Measurements from ENCODE around the gene DNM1.
"Not testable (repeated sequence)": the region's sequence is repeated elsewhere in the genome, so short reads cannot be mapped to it uniquely, and the experiment has no call there.

The DNM1 gene

DNA sequence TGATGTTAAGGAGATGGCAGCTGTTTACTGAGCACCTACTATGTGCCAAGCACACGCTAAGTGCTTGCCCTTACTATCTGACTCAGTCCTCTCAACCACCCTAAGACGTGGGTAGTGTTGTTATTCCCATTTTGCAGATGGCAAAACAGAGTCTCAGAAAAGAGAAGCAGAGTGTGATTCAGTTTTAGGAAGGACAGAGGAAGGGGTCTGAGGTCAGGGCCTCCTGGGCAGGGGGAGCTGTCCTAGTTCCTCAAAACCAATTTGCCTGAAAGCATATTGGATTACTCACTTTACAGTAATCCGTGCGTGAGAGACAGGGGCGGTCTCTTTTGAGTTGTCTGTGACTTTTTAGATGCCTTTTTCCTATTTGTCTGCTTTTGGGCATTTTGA, 23.2 kb downstream of the DNM1 start:
- DNase-seq: no peak

DNA sequence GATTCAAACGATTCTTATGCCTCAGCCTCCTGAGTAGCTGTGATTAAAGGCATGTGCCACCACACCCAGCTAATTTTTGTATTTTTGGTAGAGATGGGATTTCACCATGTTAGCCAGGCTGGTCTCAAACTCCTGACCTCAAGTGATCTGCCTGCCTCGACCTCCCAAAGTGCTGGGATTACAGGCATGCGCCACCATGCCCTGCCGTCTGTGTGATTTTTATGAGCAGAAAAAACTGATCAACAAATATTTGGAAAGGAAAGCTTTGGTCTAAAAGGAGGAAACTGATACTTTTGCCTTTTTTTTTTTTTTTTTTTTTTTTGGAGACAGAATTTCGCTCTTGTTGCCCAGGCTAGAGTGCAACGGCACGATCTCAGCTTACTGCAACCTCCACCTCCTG, 27.7 kb downstream of the DNM1 start:
- not testable (repeated sequence) for DNase-seq

DNA sequence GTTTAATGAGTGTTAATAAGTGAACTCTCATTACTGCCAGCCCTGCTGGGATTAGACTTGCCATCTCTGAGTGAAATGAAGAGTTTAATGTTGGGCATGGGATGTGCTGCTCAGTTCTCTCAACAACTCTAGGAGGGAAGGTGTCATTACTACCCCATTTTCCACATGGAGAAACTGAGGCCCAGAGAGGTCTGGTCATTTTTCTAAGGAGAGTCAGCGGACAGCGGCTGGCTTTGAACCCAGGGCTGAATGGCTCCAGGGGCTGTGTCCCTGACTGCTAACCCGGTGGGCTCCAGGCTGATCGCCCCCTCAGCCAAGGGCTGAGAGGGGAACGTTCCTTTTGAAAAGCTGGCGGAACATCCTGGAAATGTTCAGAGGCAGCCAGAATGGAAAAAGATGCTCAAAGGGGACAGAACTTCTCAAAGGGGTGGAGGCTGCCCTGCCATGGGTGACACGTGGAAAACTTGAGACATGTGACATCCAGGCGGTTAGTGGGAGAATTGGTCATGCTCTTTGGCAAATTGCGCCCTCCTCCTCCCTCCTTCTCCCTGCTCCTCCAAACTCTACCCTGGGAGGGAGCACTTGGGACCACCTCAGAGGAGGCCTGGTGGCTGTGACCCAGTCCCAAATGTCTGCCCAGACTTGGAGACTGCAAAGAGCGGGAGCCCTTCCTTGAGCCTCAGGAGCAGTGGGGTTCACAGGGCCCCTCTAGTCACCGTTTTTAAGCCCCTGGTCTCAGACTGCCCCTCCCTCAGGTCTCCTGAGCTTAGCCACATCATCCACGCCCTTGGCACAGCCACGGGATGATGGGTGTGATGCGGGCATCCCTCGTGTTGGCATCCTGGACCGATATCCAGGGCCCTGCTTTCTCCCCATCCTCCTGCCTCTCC, 28.7 kb downstream of the DNM1 start:
- no peak for DNase-seq

DNA sequence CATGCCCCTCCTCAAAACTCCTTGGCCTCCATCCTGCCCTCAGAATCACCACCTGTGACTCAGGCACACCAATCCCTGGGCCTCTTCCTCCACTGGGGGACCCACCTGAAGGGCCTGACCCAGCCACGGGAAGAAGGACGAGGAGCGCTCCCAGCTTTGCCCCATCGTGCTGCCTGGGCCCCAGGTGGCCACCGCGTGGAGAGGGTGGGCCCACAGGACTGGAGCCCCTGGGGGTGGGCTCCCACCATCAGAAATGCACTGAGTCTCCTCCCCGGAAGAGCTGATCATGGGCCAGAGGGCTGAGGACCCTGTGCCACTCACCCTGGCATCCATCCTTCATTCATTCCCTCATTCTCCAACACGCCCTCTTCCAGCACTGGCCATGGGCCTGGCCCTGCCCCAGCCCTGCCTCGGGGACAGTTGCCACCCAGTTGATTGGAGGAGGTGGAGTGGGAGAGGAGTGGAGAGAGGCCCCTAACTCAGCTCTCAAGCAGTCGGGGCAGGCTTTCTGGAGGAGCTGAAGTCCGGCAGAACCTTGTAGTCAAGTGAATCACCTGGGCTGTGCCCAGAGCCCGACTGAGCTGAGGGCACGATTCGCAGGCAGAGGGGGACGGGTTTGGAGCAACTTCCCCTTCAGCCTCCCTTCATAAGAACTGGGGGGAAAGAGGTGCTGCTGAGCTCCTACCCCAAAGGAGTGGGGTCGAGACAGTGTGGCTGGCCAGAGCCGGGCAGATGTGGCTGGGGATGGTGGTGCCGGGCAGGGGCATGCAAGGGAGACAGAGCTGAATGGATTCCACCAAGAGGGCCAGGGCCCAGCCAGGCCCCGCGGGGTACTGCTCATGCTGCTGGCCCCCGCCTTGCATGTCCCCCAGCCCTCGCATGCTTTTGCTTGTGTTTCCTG, 29.6 kb downstream of the DNM1 start:
- DNase-seq: no peak

DNA sequence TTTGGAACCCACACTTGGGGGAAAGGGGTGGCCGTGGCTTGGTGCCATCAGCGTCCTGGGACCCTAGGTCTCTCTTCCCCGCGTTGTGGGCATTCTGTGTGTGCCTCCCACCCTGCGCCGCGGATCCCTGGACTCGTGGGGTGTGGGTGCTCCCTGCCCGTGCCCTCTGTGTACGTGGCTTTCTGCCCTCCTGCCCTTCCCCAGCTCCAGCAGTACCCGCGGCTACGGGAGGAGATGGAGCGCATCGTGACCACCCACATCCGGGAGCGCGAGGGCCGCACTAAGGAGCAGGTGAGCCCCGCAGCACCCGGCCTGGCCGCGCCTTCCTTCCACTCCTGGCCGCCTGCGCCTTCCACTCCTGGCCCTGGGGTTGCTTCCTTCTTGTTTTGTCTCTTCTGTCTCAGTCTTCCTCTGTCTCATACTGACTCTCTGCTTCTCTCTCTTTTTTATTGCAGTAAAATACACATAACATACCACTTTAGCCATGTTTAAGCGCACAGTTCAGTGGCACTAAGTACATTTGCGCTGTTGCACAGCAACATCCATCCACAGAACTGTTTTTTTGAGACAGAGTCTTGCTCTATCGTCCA, 30.7 kb downstream of the DNM1 start:
- no peak for DNase-seq

DNA sequence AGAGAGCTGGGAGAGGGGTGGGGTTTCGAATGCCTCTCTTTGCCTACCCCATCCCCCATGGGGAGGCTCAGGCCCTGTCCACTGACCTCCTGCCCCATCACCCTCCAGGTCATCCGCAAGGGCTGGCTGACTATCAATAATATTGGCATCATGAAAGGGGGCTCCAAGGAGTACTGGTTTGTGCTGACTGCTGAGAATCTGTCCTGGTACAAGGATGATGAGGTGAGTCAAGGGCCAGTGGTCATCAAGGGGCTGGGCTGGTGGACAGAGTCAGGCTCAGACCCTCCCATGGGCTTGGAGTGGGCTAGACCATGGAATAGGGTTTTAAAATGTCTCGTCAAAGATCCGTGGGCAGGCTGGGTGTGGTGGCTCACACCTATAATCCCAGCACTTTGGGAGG, 38.9 kb downstream of the DNM1 start:
- no peak for DNase-seq

DNA sequence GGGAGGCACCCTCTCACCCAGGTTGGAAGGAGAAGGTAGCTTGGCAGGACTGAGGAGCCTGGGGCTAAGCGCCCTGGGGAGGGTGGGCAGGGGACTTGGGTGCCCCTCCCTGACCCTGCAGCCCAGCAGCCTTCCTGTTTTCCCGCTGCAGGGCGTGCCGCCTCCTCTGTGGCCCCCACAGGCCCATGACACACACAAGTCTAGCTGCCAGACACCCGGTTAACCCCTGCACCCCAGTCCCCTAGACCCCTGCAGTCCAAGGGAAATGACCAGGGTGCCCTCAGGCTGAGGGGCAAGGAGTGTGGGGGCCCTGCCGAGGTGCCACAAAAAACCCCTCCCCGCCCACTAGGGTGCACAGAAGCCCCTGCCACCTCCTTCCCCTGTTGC, 39.6 kb downstream of the DNM1 start:
- DNase-seq: no peak

DNA sequence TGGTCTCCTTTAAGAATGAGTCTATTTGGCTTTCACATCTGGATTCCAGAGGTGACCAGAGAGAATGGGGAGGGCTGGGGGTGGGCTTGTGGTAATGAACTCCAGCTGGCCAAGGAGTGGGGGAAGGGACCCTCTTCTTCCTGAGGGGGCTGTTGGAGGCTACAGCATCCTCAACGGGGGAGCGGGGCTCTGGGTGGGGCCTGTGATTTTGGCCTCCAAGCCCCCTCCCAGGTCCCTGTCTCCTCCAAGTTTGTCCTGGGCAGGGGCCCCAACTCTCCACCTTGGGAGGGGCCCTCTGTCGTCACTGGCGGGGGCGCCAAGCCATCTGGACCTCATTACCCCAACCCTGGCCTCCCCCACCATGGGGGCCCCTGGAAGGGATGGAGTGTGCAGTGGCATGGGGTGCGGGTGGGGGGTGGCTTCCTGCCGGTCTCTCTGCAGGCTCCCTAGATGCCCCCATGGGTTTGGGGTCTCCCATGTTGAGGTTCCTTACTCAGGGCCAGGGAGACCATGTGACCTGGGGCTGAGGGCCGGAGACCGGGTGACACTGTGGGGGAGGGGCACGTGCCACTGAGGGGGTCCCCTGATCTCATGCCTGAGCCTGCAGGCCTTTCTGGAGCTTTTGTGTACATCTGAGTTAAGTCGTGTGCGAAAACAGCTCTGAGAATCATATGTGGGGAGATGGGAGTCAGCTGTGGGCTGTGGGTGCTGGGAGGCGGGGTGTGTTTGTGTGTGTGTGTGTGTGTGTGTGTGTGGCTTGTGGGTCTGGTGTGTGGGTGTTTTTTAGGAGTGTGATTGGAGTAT, 40.2 kb downstream of the DNM1 start:
- DNase-seq: no peak

DNA sequence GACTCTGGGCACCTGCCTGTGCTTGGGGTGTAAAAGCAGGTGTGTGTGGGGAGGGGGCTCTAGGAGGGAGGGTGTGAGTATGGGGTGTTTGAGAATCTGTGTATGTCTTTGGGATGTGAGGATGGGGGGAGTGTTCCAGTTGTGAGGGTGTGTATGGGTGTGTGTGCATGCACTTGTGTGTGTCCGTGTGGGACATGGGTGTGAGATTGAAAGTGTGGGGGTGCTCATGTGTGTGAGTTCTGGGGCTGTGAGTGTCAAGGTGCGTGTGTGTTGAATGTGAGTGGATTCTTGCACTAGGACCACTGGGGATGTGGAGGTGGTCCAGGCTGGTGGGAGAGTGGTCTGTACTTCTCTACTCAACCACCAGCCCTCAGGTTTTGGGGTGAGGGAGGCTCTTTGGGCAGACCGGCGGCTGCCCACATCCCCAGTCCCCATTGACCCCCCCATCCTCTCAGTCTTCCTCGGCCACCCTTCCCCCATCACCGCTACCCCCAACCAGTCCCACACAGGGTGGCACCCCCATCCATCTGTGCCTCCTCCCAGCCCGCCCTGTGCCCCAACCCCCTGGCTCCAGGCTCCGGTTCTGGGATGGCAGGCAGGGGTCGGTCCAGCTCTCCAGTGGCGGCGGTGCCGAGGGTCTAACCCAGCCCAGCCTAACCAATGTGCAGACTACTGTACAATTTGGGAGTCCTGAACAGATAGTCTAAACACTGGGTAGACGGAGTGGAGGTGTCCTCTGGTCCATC, 41.1 kb downstream of the DNM1 start:
- no peak for DNase-seq

DNA sequence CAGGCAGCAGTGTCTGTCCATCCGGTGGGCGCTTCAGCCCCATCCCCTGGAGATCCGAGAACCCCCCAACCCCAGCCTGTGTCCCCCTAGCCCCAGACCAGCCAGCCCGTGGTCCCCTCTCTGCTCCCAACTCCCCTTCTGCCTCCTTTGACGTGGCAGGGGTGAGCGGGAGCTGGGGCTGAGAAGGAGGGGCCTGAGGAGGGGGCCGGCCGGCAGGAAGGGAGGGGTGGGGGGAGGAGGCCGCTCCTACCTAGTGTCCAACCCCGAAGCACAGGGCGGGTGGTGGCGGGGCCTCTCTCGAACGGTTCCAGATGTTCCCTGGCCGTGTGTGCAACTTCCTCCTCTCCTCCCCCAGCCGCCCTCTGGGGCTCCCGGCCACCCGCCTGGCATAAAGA, 41.7 kb downstream of the DNM1 start:
- DNase-seq: no peak

DNA sequence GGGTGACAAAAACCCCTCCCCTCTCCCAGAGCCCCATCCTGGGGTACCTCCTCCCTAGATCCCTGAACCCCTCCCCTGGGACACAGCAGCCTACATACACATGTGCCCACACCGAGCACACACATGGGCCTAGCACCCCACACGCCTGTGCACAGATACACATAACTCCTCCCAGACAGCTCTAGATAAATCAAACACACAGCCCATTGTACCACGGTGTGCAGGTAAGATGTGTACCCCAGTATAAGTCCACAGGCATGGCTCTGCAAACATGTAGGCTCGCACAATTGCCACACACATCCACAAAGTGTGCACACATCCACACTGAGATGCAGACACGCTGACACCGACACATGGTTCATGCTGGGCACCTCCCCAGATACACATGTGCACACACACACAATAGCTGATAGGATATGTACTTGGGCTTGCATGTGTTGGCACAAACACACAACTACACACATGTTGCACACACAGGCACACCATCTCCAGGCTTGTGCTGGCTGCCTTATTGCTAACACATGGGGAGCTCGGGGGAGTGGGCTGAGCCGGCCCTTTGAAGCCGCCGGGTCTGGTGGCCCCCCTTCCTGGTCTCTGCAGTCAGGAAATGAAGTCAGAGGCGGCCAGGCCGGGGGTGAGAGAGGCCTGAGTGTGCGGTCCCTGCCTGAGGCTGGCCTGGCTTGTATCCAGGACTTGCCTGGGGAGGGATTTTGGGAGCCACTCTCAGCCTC, 42.4 kb downstream of the DNM1 start:
- no peak for DNase-seq

DNA sequence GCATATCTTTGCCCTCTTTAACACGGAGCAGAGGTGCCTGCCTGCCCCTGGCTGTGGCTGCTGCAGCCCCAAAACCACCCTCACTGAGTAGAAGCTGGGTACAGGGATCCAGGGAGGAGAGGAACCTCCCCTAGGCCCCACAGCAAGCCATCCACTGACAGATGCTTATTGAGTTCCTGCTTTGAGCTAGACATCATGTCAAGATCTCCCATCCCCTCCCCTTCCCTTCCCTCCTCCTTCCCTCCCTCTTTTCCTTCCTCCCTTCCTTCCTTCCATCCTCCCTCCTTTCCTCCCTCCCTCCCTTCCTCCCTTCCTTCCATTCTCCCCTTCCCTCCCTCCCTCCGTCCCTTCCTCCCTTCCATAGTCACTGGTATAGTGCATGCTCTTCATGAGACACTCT, 43.3 kb downstream of the DNM1 start:
- no peak for DNase-seq

DNA sequence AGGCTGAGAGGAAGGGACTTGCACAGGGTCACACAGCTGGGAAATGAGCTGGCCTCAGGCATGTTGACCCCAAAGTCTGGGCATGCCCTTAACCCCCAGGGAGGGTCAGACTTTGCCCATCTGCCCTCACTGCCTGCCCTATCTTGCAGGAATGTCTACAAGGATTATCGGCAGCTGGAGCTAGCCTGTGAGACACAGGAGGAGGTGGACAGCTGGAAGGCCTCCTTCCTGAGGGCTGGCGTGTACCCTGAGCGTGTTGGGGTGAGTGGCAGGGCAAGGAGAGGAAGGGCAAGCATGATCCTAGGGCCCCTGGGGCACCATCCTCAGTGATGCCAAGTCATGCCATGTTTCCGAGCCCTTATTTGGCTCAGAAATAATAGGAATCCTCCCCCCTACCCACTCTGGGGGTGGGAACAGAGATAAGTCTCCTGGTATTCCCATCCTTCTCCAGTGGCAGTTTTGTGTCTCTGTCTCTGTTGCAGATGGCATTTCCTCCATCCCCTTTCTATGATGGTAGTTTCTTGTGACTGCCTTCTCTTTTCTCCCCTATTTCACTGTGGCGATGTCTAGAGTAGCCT, 44.1 kb downstream of the DNM1 start:
- DNase-seq: no peak

DNA sequence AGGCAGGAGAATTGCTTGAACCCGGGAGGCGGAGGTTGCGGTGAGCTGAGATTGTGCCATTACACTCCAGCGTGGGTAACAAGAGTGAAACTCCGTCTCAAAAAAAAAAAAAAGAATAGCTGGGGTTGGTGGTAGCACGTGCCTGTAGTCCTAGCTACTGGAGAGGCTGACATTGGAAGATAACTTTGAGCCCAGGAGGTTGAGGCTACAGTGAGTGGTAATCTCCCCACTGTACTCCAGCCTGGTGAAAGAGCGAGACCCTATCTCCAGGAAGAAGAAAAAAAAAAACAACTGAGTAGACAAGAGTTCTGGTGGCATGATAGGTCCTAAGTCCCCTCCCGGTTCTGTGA, 46.4 kb downstream of the DNM1 start:
- no peak for DNase-seq

DNA sequence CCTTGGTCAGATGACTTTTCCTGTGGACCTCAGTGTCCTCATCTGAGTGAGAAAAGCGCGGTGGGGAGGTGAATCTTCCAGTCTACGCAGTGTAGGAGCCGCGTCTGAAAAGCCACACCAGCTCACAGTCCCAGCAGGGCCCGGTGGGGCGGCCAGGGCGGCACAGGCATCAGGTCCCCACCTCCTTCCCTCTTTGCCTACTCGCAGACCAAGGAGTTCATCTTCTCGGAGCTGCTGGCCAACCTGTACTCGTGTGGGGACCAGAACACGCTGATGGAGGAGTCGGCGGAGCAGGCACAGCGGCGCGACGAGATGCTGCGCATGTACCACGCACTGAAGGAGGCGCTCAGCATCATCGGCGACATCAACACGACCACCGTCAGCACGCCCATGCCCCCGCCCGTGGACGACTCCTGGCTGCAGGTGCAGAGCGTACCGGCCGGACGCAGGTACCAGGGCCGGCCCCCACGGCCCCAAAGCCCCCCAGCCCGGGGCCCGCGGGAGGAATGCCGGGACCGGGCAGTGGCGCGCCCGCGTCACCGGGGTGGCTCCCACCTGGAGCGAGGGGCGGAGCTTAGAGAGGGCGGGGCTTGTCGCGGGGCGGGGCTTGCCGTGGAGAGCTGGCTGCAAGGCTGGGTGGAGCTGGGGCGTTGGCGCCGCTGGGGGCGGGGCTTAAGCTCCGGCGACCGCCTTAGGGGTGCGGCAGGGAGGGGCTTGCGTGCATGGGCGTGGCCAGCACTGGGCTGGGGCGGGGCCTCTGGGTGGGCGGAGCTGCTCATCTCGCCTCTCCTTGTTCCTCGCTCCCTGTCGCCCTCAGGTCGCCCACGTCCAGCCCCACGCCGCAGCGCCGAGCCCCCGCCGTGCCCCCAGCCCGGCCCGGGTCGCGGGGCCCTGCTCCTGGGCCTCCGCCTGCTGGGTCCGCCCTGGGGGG, 47.0 kb downstream of the DNM1 start:
- DNase-seq: peak; percentile 97

DNA sequence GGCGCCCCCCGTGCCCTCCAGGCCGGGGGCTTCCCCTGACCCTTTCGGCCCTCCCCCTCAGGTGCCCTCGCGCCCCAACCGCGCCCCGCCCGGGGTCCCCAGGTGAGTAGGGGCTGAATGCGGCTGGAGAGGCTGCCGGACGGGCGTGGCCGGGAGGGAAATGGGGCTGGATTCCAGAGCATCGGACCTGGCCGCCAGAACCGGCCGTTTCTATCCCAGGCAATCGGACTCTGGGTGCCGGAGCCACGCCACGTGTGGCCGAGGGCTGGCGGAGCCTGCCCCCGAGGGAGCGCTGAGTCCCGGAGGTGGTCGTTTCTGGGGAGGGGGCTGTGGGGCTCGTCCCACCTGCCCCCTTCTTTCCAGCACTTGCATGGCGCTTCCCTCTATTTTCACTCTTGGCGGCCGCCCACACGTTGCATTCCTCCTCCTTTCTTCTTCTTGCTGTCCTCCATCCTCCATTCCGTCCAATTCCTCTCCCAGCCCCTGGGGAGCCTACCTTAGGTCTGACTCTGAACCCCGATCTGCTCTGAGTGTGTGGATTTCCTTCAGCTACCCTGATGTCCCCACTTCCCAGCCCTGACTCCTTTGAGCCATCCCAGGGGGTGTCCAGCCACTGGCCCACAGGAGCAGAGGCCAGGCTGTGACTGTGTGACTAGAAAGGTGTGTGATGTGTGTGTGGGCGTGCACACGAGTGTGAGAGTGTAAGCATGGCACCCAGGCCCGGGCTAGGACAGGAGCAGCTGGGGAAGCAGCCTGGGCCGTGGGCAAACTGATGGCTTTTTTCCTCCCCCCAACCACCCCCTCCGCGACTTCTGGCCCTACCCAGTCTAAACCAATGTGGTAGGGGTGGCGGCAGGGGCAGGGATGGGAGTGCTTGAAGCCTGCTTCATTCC, 47.9 kb downstream of the DNM1 start:
- no peak for DNase-seq

DNA sequence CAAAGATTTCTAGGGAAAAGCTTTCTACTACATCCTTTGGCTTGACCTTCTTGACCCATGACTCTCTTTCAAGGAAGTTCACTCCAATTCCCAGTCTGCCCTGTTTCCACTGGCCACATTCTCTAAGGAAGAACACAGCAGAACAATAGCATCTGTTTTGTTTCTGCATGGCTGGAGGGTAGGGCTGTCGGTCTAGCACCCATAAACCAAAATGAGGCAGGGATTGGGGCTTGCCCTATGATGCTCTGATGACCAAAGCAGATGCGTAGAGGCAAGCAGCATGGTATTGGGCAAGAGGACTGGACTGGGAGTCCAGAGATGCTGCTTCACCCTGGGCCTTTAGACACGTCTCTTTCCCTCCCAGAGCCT, 48.5 kb downstream of the DNM1 start:
- DNase-seq: no peak

DNA sequence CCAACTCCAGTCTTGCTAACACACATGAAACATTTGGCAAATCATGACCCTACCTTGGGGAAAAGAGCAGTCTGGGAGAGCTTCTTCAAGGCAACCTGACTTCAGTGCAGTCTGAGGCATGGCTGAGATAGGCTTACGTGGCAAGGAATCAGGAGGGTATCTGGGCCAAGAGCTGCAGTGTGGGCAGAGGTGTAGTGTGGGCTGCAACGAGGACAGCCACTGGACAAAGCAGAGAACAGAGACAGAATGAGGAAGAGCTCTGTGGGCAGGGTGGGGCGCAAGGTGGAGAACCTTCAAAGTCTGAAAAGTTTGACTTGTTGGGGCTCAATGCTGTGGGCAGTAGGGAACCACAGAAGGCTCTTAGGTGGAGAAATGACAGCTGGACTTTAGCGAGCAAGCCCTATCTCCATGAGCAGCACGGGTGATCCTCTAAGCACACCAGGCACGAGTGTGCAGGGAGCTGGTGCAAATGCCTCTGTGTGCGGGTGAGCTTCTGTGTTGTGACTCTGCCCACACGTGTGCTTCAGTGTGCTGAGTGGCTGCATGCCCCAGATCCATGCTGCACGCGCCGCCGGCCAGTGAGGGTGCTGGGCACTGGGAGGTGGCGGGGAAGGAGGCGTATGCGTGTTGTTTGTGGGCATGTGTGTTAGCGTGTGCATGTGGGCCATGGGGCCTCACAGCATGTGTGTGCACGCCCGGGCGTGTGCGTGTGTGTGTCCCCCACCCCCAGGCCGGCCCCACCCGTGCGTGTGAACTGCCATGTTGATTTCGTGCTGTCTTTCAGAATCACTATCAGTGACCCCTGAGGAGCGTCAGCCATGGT, 49.3 kb downstream of the DNM1 start:
- DNase-seq: no peak

Measured in CD4-positive, alpha-beta T cell treated with Interleukin-17A for 1 hour (primary cell).